Activated CD4-positive, alpha-beta T cell treated with anti-CD3 and anti-CD28 coated beads, Interleukin-2, amount 50 U/mL, for 48 hours (primary cell): ENCODE data around the gene CRYGN.
A peak's percentile ranks its signal among the peaks of the same experiment; 100 is the strongest.

Source experiments
- DNase-seq, 2 experiments: peaks; one replicate each; pipeline ENCODE4 v3.0.0-alpha.2; 2020

CRYGN gene

GRCh38 chr7:151459726-151460473 lies 20.0 kb upstream of the CRYGN start:
- DNase-seq = no peak

GRCh38 chr7:151457534-151457933 lies 17.6 kb upstream of the CRYGN start:
- no peak for DNase-seq

- no peak for DNase-seq
These were observed 16.8 kb upstream of the CRYGN start for GRCh38 chr7:151456782-151457181.

- DNase-seq = no peak
These were observed 16.3 kb upstream of the CRYGN start for GRCh38 chr7:151456276-151456675.

GRCh38 chr7:151455690-151456089 lies 15.7 kb upstream of the CRYGN start:
- DNase-seq = no peak

- DNase-seq = no peak
These were observed 15.1 kb upstream of the CRYGN start for GRCh38 chr7:151454932-151455530.

GRCh38 chr7:151454305-151454704 lies 14.4 kb upstream of the CRYGN start:
- no peak for DNase-seq

GRCh38 chr7:151453326-151453791 lies 13.4 kb upstream of the CRYGN start:
- DNase-seq = no peak

GRCh38 chr7:151452680-151453325 lies 12.9 kb upstream of the CRYGN start:
- DNase-seq = no peak

- no peak for DNase-seq
These were observed 12.0 kb upstream of the CRYGN start for GRCh38 chr7:151451626-151452571.

- DNase-seq = no peak
These were observed 11.2 kb upstream of the CRYGN start for GRCh38 chr7:151451156-151451555.

- DNase-seq = no peak
These were observed 10.0 kb upstream of the CRYGN start for GRCh38 chr7:151449990-151450389.

GRCh38 chr7:151448261-151449252 lies 8.6 kb upstream of the CRYGN start:
- DNase-seq = peak; percentile 80 to 85

GRCh38 chr7:151447901-151448260 lies 7.9 kb upstream of the CRYGN start:
- DNase-seq = no peak

GRCh38 chr7:151447312-151447711 lies 7.4 kb upstream of the CRYGN start:
- no peak for DNase-seq

- no peak for DNase-seq
These were observed 6.5 kb upstream of the CRYGN start for GRCh38 chr7:151446412-151446811.

- no peak for DNase-seq
These were observed 4.7 kb upstream of the CRYGN start for GRCh38 chr7:151444632-151445031.

- DNase-seq = no peak
These were observed 3.0 kb upstream of the CRYGN start for GRCh38 chr7:151442776-151443496.

- DNase-seq = no peak
These were observed 981 bp upstream of the CRYGN start for GRCh38 chr7:151440799-151441445.

GRCh38 chr7:151438864-151439601 lies 908 bp downstream of the CRYGN start:
- no peak for DNase-seq
